Measurements from ENCODE around the gene PROS1.
"Not testable (repeated sequence)": the region's sequence is repeated elsewhere in the genome, so short reads cannot be mapped to it uniquely, and the experiment has no call there.

GRCh38 chr3:93852228-93852627, 121.5 kb downstream of the PROS1 start:
- not testable (repeated sequence) for TF ChIP-seq CTCF (IDR thresholded peaks at IDR 0.05; ENCODE audit: extremely low read depth in 1 of 2, insufficient read depth in 1 of 2, low read depth in 1 of 2, low read length in 2 of 2); POLR2AphosphoS5 (IDR thresholded peaks at IDR 0.05; ENCODE audit: insufficient read depth, low read depth, low read length); FOS (IDR thresholded peaks at IDR 0.05; ENCODE audit: borderline replicate concordance, insufficient read depth, low read length)
